ENCODE results near the gene FAM200A. TPM values are rescaled to one million over a fixed set of nuclear protein-coding genes. Genes with fewer than 3 reads are reported as not detected.

FAM200A gene
- total and polyA plus RNA-seq, 7 experiments from 2014 or later: 1.9 to 13.6 (median 5.9) TPM

- Histone ChIP-seq H3K27me3 (ENCODE audit: control insufficient read depth in 2 of 2, insufficient read depth in 2 of 2, low read length in 2 of 2) (no peaks in the 10 kb centered on the region), H3K4me1 (ENCODE audit: control insufficient read depth in 2 of 2, insufficient read depth in 2 of 2, low read length in 2 of 2) (no peaks in the 10 kb centered on the region), H3K9me3 (ENCODE audit: control insufficient read depth in 2 of 3, low read length in 3 of 3) (peaks cover 0 to 10% (median 0%) of the 10 kb centered on the region in 3 experiments), H3K36me3 (ENCODE audit: control insufficient read depth in 2 of 3, insufficient read depth in 3 of 3, low read length in 3 of 3) (peaks cover 0 to 10% (median 0%) of the 10 kb centered on the region in 3 experiments), H3K4me3 (ENCODE audit: low read length) (no peak overlapping the region), H3K27ac (ENCODE audit: low read depth, low read length) (no peak overlapping the region)
- Mint-ChIP-seq H3K27ac (no peak overlapping the region), H3K9me3 (peaks cover 1 to 53% (median 25%) of the 10 kb centered on the region in 11 donors), H3K36me3 (peaks cover 8 to 39% (median 21%) of the 10 kb centered on the region in 5 donors), H3K27me3 (no peaks in the 10 kb centered on the region), H3K4me1 (no peaks in the 10 kb centered on the region), H3K4me3 (no peak overlapping the region)
- ChIA-PET POLR2A (no interaction called here), CTCF (no interaction called here)
- intact Hi-C loops (cut with micrococcal nuclease): no loop called here
- DNase-seq (no peak), ATAC-seq (no peak)
Observed at GRCh38 chr7:99543081-99543671, 8.7 kb downstream of the FAM200A start.

GRCh38 chr7:99541212-99541611 is 10.7 kb downstream of the FAM200A start:
- DNase-seq (no peak), ATAC-seq (no peak)
- H3K36me3 ChIP-seq (ENCODE audit: control insufficient read depth in 2 of 3, insufficient read depth in 3 of 3, low read length in 3 of 3): no peaks in the 10 kb centered on the region
- H3K27me3 ChIP-seq (ENCODE audit: control insufficient read depth in 2 of 2, insufficient read depth in 2 of 2, low read length in 2 of 2): no peaks in the 10 kb centered on the region
- H3K27ac ChIP-seq (ENCODE audit: low read depth, low read length): no peak overlapping the region
- intact Hi-C loops (cut with micrococcal nuclease): no loop called here
- Mint-ChIP-seq H3K4me3 (no peak overlapping the region), H3K9me3 (peaks cover 0 to 61% (median 28%) of the 10 kb centered on the region in 11 donors), H3K36me3 (peaks cover 4 to 28% (median 11%) of the 10 kb centered on the region in 5 donors), H3K27ac (no peak overlapping the region), H3K4me1 (no peaks in the 10 kb centered on the region), H3K27me3 (no peaks in the 10 kb centered on the region)
- H3K9me3 ChIP-seq (ENCODE audit: control insufficient read depth in 2 of 3, low read length in 3 of 3): peaks cover 0 to 10% (median 0%) of the 10 kb centered on the region in 3 experiments
- CTCF ChIA-PET: no interaction called here
- POLR2A ChIA-PET: interaction anchor here (0.6 to 0.7 kb wide), 2 partner anchors 37 to 1891 kb away, joined by 4 read pairs; partner anchors contain the start of gene ZKSCAN5
- H3K4me3 ChIP-seq (ENCODE audit: low read length): no peak overlapping the region
- H3K4me1 ChIP-seq (ENCODE audit: control insufficient read depth in 2 of 2, insufficient read depth in 2 of 2, low read length in 2 of 2): no peaks in the 10 kb centered on the region

GRCh38 chr7:99540542-99540941 is 11.4 kb downstream of the FAM200A start:
- H3K4me3 ChIP-seq (ENCODE audit: low read length): no peak overlapping the region

GRCh38 chr7:99539213-99539811 is 12.6 kb downstream of the FAM200A start:
- ChIA-PET POLR2A (no interaction called here), CTCF (no interaction called here)
- Mint-ChIP-seq H3K36me3 (peaks cover 4 to 28% (median 15%) of the 10 kb centered on the region in 5 donors), H3K9me3 (peaks cover 0 to 68% (median 31%) of the 10 kb centered on the region in 11 donors), H3K27ac (no peak overlapping the region), H3K27me3 (no peaks in the 10 kb centered on the region), H3K4me3 (no peak overlapping the region), H3K4me1 (no peaks in the 10 kb centered on the region)
- no peak for ATAC-seq
- H3K27ac ChIP-seq (ENCODE audit: low read depth, low read length): no peak overlapping the region
- intact Hi-C loops (cut with micrococcal nuclease): no loop called here
- no peaks in the 10 kb centered on the region for H3K27me3 ChIP-seq (ENCODE audit: control insufficient read depth in 2 of 2, insufficient read depth in 2 of 2, low read length in 2 of 2)
- H3K36me3 ChIP-seq (ENCODE audit: control insufficient read depth in 2 of 3, insufficient read depth in 3 of 3, low read length in 3 of 3): no peaks in the 10 kb centered on the region
- no peaks in the 10 kb centered on the region for H3K4me1 ChIP-seq (ENCODE audit: control insufficient read depth in 2 of 2, insufficient read depth in 2 of 2, low read length in 2 of 2)
- no peak overlapping the region for H3K4me3 ChIP-seq (ENCODE audit: low read length)
- H3K9me3 ChIP-seq (ENCODE audit: control insufficient read depth in 2 of 3, low read length in 3 of 3): peaks cover 0 to 15% (median 0%) of the 10 kb centered on the region in 3 experiments
- no peak for DNase-seq

More at GRCh38 chr7:99540542-99540941, 11.4 kb downstream of the FAM200A start:
- H3K4me1 Mint-ChIP-seq: no peaks in the 10 kb centered on the region
- H3K36me3 Mint-ChIP-seq: peaks cover 4 to 28% (median 11%) of the 10 kb centered on the region in 5 donors
- ChIA-PET POLR2A (no interaction called here), CTCF (no interaction called here)
- ATAC-seq: no peak
- no peaks in the 10 kb centered on the region for H3K36me3 ChIP-seq (ENCODE audit: control insufficient read depth in 2 of 3, insufficient read depth in 3 of 3, low read length in 3 of 3)
- no peak overlapping the region for H3K4me3 Mint-ChIP-seq
- peaks cover 0 to 63% (median 31%) of the 10 kb centered on the region in 11 donors for H3K9me3 Mint-ChIP-seq
- no peak overlapping the region for H3K27ac ChIP-seq (ENCODE audit: low read depth, low read length)
- no peak overlapping the region for H3K27ac Mint-ChIP-seq
- no peaks in the 10 kb centered on the region for H3K27me3 Mint-ChIP-seq
- no peaks in the 10 kb centered on the region for H3K27me3 ChIP-seq (ENCODE audit: control insufficient read depth in 2 of 2, insufficient read depth in 2 of 2, low read length in 2 of 2)
- no peaks in the 10 kb centered on the region for H3K4me1 ChIP-seq (ENCODE audit: control insufficient read depth in 2 of 2, insufficient read depth in 2 of 2, low read length in 2 of 2)
- peaks cover 0 to 10% (median 0%) of the 10 kb centered on the region in 3 experiments for H3K9me3 ChIP-seq (ENCODE audit: control insufficient read depth in 2 of 3, low read length in 3 of 3)
- intact Hi-C loops (cut with micrococcal nuclease): no loop called here
- no peak for DNase-seq

GRCh38 chr7:99535667-99536066 is 16.2 kb downstream of the FAM200A start:
- DNase-seq (no peak), ATAC-seq (no peak)
- no peaks in the 10 kb centered on the region for H3K4me1 ChIP-seq (ENCODE audit: control insufficient read depth in 2 of 2, insufficient read depth in 2 of 2, low read length in 2 of 2)
- intact Hi-C loops (cut with micrococcal nuclease): no loop called here
- Mint-ChIP-seq H3K27ac (no peak overlapping the region), H3K27me3 (no peaks in the 10 kb centered on the region), H3K9me3 (peaks cover 5 to 83% (median 44%) of the 10 kb centered on the region in 11 donors), H3K4me1 (no peaks in the 10 kb centered on the region), H3K36me3 (peaks cover 12 to 49% (median 42%) of the 10 kb centered on the region in 5 donors), H3K4me3 (no peak overlapping the region)
- H3K27ac ChIP-seq (ENCODE audit: low read depth, low read length): no peak overlapping the region
- H3K4me3 ChIP-seq (ENCODE audit: low read length): no peak overlapping the region
- ChIA-PET POLR2A (no interaction called here), CTCF (no interaction called here)
- no peaks in the 10 kb centered on the region for H3K27me3 ChIP-seq (ENCODE audit: control insufficient read depth in 2 of 2, insufficient read depth in 2 of 2, low read length in 2 of 2)
- H3K9me3 ChIP-seq (ENCODE audit: control insufficient read depth in 2 of 3, low read length in 3 of 3): peaks cover 12 to 27% (median 16%) of the 10 kb centered on the region in 3 experiments
- H3K36me3 ChIP-seq (ENCODE audit: control insufficient read depth in 2 of 3, insufficient read depth in 3 of 3, low read length in 3 of 3): peaks cover 0 to 13% (median 7%) of the 10 kb centered on the region in 3 experiments

- ChIA-PET POLR2A (interaction anchor here (0.9 to 1.3 kb wide), 2 partner anchors 26 to 41 kb away, joined by 3 read pairs; partner anchors contain the start of gene ZKSCAN5), CTCF (interaction anchor here (0.7 kb wide), 1 partner anchor 476 kb away, joined by 3 read pairs; no protein-coding TSS in a partner anchor)
- peaks cover 5 to 61% (median 44%) of the 10 kb centered on the region in 11 donors for H3K9me3 Mint-ChIP-seq
- H3K36me3 ChIP-seq (ENCODE audit: control insufficient read depth in 2 of 3, insufficient read depth in 3 of 3, low read length in 3 of 3): peaks cover 0 to 40% (median 7%) of the 10 kb centered on the region in 3 experiments
- H3K27ac Mint-ChIP-seq: no peak overlapping the region
- H3K4me1 ChIP-seq (ENCODE audit: control insufficient read depth in 2 of 2, insufficient read depth in 2 of 2, low read length in 2 of 2): no peaks in the 10 kb centered on the region
- DNase-seq: no peak
- no peaks in the 10 kb centered on the region for H3K27me3 ChIP-seq (ENCODE audit: control insufficient read depth in 2 of 2, insufficient read depth in 2 of 2, low read length in 2 of 2)
- no peak overlapping the region for H3K4me3 ChIP-seq (ENCODE audit: low read length)
- H3K36me3 Mint-ChIP-seq: peaks cover 16 to 78% (median 63%) of the 10 kb centered on the region in 5 donors
- intact Hi-C loops (cut with micrococcal nuclease): no loop called here
- no peak overlapping the region for H3K27ac ChIP-seq (ENCODE audit: low read depth, low read length)
- ATAC-seq: no peak
- no peaks in the 10 kb centered on the region for H3K27me3 Mint-ChIP-seq
- H3K4me1 Mint-ChIP-seq: no peaks in the 10 kb centered on the region
- peaks cover 15 to 22% (median 16%) of the 10 kb centered on the region in 3 experiments for H3K9me3 ChIP-seq (ENCODE audit: control insufficient read depth in 2 of 3, low read length in 3 of 3)
- H3K4me3 Mint-ChIP-seq: no peak overlapping the region
Observed at GRCh38 chr7:99531354-99531765, 20.6 kb downstream of the FAM200A start.

All from naive thymus-derived CD4-positive, alpha-beta T cell (primary cell).